Measurements from ENCODE around the gene COL6A2. TPM values are rescaled to one million over a fixed set of nuclear protein-coding genes. Genes with fewer than 3 reads are reported as not detected.
A peak's percentile ranks its signal among the peaks of the same experiment; 100 is the strongest.

Gene COL6A2
- total RNA-seq, 1 donor from 2014 or later = 120 TPM

GRCh38 chr21:46049890-46050667, 47.8 kb upstream of the COL6A2 start:
- Mint-ChIP-seq H3K4me1 (ENCODE audit: low read depth, unreplicated experiment) (peaks cover 8% of the 10 kb centered on the region), H3K4me3 (ENCODE audit: unreplicated experiment) (no peak overlapping the region), H3K9me3 (ENCODE audit: unreplicated experiment) (peaks cover 2% of the 10 kb centered on the region), H3K27me3 (ENCODE audit: low read depth, unreplicated experiment) (peaks cover 2% of the 10 kb centered on the region), H3K27ac (ENCODE audit: unreplicated experiment) (no peak overlapping the region), H3K36me3 (ENCODE audit: low read depth, unreplicated experiment) (no peaks in the 10 kb centered on the region)
- FAIRE-seq (no peak), DNase-seq (ENCODE audit: low read depth) (no peak)
- Histone ChIP-seq H3K79me2 (ENCODE audit: insufficient read depth, low read length) (peaks cover under 1% of the 10 kb centered on the region), H4K20me1 (ENCODE audit: insufficient read depth, low read length) (no peaks in the 10 kb centered on the region), H2AFZ (ENCODE audit: low read depth, low read length) (no peak overlapping the region), H3K27me3 (ENCODE audit: insufficient read depth, low read length) (no peaks in the 10 kb centered on the region), H3K36me3 (ENCODE audit: insufficient read depth, low read length) (no peaks in the 10 kb centered on the region), H3K9me3 (ENCODE audit: insufficient read depth, low read depth, low read length) (peaks cover 2% of the 10 kb centered on the region), H3K4me1 (ENCODE audit: insufficient read depth, low read length) (peaks cover 39% of the 10 kb centered on the region), H3K4me3 (ENCODE audit: insufficient read depth, low read depth, low read length) (no peak overlapping the region), H3K27ac (ENCODE audit: low read depth, low read length) (peak overlapping the region; percentile 95), H3K9ac (ENCODE audit: low read length) (peak overlapping the region; percentile 72), H3K4me2 (ENCODE audit: low read length) (peak overlapping the region; percentile 53)
- TF ChIP-seq EZH2 (IDR thresholded peaks at IDR 0.05; ENCODE audit: insufficient read depth, low read length) (no peak), CTCF (IDR thresholded peaks at IDR 0.05; ENCODE audit: insufficient read depth, low read depth, low read length) (no peak)

GRCh38 chr21:46050668-46051378, 47.1 kb upstream of the COL6A2 start:
- Histone ChIP-seq H3K27ac (ENCODE audit: low read depth, low read length) (peak overlapping the region; percentile 95), H3K27me3 (ENCODE audit: insufficient read depth, low read length) (no peaks in the 10 kb centered on the region), H3K4me3 (ENCODE audit: insufficient read depth, low read depth, low read length) (no peak overlapping the region), H3K36me3 (ENCODE audit: insufficient read depth, low read length) (no peaks in the 10 kb centered on the region), H3K9ac (ENCODE audit: low read length) (peak overlapping the region; percentile 72), H3K4me2 (ENCODE audit: low read length) (no peak overlapping the region), H3K4me1 (ENCODE audit: insufficient read depth, low read length) (peaks cover 46% of the 10 kb centered on the region), H2AFZ (ENCODE audit: low read depth, low read length) (no peak overlapping the region), H3K79me2 (ENCODE audit: insufficient read depth, low read length) (peaks cover 5% of the 10 kb centered on the region), H3K9me3 (ENCODE audit: insufficient read depth, low read depth, low read length) (peaks cover 2% of the 10 kb centered on the region), H4K20me1 (ENCODE audit: insufficient read depth, low read length) (no peaks in the 10 kb centered on the region)
- no peaks in the 10 kb centered on the region for H3K36me3 Mint-ChIP-seq (ENCODE audit: low read depth, unreplicated experiment)
- peaks cover 8% of the 10 kb centered on the region for H3K4me1 Mint-ChIP-seq (ENCODE audit: low read depth, unreplicated experiment)
- FAIRE-seq (no peak), DNase-seq (ENCODE audit: low read depth) (no peak)
- H3K9me3 Mint-ChIP-seq (ENCODE audit: unreplicated experiment) = peaks cover 2% of the 10 kb centered on the region
- no peak overlapping the region for H3K27ac Mint-ChIP-seq (ENCODE audit: unreplicated experiment)
- TF ChIP-seq CTCF (IDR thresholded peaks at IDR 0.05; ENCODE audit: insufficient read depth, low read depth, low read length) (no peak), EZH2 (IDR thresholded peaks at IDR 0.05; ENCODE audit: insufficient read depth, low read length) (no peak)
- no peak overlapping the region for H3K4me3 Mint-ChIP-seq (ENCODE audit: unreplicated experiment)
- peaks cover 2% of the 10 kb centered on the region for H3K27me3 Mint-ChIP-seq (ENCODE audit: low read depth, unreplicated experiment)

Measured in astrocyte (in vitro differentiated cells and primary cell).